DND-41 (cell line): ENCODE results near the gene RAB11FIP5.

Source experiments
- ATAC-seq: fragments of 200-7000 bp; cut with Tn5 transposase; 3 replicates; pipeline ENCODE4 v1.9.1; 2021; ENCODE audit warnings: low read depth; ENCODE audit not compliant: insufficient read depth
- DNase-seq: peaks from one replicate; pipeline ENCODE4 v3.0.0-alpha.2; 2020
- H2AFZ ChIP-seq: 2 replicates; pipeline ENCODE4 v1.6.0; 2012; ENCODE audit warnings: low read depth, low read length
- H3K27ac ChIP-seq: 2 replicates; pipeline ENCODE4 v1.5.1; 2012; ENCODE audit warnings: low read length, inconsistent platforms
- H3K27me3 ChIP-seq: fragments of 200-600 bp; sonication (generic); 2 replicates; pipeline ENCODE4 v1.6.0; 2012; ENCODE audit warnings: low read length, mild to moderate bottlenecking, inconsistent platforms; ENCODE audit not compliant: insufficient read depth, poor library complexity
- H3K36me3 ChIP-seq: 2 replicates; pipeline ENCODE4 v1.5.1; 2012; ENCODE audit warnings: low read length, inconsistent platforms; ENCODE audit not compliant: insufficient read depth
- H3K4me1 ChIP-seq: 2 replicates; pipeline ENCODE4 v1.5.1; 2012; ENCODE audit warnings: mild to moderate bottlenecking, low read length; ENCODE audit not compliant: insufficient read depth
- H3K4me2 ChIP-seq: 2 replicates; pipeline ENCODE4 v1.6.0; 2012; ENCODE audit warnings: mild to moderate bottlenecking, moderate library complexity, low read length, inconsistent platforms; ENCODE audit not compliant: insufficient read depth
- H3K4me3 ChIP-seq, 2 experiments: fragments of 200-600 bp in 1 of 2; shearing (Covaris generic) in 1 of 2; 2 replicates each; pipeline ENCODE4 v1.5.1; 2012 to 2016; ENCODE audit warnings: inconsistent platforms in 2 of 2, low read length in 2 of 2, mild to moderate bottlenecking in 2 of 2, low read depth in 1 of 2, moderate library complexity in 1 of 2
- H3K79me2 ChIP-seq: 2 replicates; pipeline ENCODE4 v1.6.0; 2012; ENCODE audit warnings: low read length, inconsistent platforms; ENCODE audit not compliant: insufficient read depth
- H3K9ac ChIP-seq: 2 replicates; pipeline ENCODE4 v1.6.0; 2012; ENCODE audit warnings: low read depth, mild to moderate bottlenecking, inconsistent platforms, low read length, moderate library complexity
- H3K9me3 ChIP-seq: 2 replicates; pipeline ENCODE4 v1.5.1; 2012; ENCODE audit warnings: low read length, moderate library complexity, mild to moderate bottlenecking, inconsistent platforms; ENCODE audit not compliant: insufficient read depth, severe bottlenecking
- H4K20me1 ChIP-seq: 2 replicates; pipeline ENCODE4 v1.6.0; 2012; ENCODE audit warnings: low read length; ENCODE audit not compliant: insufficient read depth
- EZH2 ChIP-seq: IDR thresholded peaks from 3 replicates; pipeline ENCODE4 v1.6.1; 2012; ENCODE audit warnings: borderline replicate concordance, low read depth, mild to moderate bottlenecking, moderate library complexity, low read length, inconsistent platforms; ENCODE audit not compliant: severe bottlenecking
- TF ChIP-seq, protein P1 (sequence below): IDR thresholded peaks from 2 replicates; pipeline ENCODE4 v1.5.1; 2012; ENCODE audit warnings: borderline replicate concordance, low read length, moderate library complexity, mild to moderate bottlenecking; ENCODE audit not compliant: poor library complexity, severe bottlenecking; ENCODE audit errors: extremely low read depth

RAB11FIP5 gene, protein sequence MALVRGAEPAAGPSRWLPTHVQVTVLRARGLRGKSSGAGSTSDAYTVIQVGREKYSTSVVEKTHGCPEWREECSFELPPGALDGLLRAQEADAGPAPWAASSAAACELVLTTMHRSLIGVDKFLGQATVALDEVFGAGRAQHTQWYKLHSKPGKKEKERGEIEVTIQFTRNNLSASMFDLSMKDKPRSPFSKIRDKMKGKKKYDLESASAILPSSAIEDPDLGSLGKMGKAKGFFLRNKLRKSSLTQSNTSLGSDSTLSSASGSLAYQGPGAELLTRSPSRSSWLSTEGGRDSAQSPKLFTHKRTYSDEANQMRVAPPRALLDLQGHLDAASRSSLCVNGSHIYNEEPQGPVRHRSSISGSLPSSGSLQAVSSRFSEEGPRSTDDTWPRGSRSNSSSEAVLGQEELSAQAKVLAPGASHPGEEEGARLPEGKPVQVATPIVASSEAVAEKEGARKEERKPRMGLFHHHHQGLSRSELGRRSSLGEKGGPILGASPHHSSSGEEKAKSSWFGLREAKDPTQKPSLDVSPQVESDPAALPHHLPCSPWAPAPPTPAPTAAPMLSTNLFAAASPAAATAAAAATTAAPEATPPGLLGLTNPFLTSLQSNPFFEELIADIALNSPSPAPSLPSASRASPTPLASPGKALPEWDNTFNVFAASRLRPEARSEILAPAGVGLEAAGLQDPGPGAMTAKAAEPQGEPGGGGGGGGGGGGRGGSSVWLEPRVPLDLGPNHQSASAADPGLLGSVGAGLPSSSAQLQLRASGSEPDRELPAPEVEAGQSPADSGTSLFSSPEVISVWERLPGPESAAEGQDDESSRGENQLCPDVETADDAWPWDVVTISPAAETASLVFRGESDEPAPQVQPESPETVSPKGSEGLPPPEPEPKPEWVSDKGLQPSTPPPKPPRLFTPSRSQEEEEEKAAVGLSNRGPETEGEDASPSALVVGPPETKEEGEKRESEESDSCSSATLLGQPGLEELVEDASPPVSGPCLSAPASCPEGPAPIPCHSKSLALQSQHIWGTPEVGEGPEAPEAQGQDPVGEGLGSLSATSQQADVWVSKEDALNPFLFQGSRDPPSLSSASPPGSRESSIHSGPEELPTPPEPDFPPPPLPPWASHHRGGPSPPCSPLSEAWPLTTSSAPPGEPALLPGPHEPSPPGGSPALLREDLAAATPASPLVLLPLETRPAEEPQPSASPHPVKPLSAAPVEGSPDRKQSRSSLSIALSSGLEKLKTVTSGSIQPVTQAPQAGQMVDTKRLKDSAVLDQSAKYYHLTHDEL (N-terminal part only)

DNA sequence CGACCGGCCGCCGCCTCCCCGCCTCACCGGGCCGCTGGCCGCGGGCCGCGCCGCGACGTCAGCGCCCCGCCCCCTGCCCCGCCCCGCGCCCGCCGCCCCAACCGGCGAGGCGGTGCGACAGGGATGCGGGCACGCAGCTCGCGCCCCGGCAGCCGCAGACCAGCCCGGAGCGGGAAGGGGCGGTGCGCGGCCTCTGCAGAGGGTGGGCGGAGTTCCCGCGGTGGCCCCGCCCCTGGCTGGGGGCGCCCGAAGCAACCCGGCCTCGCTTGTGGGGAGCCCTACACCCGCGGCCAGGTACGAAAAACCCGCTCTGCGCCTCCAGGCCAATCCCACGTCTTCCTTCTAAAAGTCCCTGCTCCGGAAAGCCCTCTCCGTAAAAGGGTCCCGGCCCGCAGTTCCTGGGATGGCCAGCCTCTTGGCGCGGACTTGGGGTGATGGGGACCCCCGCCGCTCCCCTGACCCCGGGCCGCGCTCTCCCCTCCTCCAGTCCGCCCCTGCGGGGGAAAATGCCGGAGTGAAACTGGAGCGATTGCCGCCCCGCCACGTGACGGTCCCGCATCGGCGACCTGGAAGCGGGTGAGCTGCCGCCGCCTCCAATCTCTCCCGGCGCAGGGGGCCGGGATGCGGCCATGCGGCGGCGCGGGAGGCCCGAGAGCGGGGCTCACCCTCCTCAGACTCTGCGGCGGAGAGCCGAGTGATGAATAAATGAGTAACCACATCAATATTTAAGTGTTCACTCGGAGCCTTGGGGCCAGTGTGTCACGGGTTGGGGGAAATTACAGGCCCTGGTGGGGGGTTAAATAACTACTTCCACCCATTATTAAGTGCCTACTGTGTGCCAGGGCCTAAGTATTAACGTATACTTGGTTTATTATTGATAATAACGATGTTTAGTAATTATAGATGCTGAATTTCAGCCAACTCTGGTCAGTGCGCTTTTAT, at the start of gene RAB11FIP5:
RAB11FIP5 (minus strand) TSS at position 36 of the 942 bp plus-strand sequence. CDS start 171 bp downstream, outside the sequence.
- Histone ChIP-seq H4K20me1 (no peaks in the 10 kb centered on the region), H3K27me3 (peaks cover 9% of the 10 kb centered on the region), H3K9me3 (no peaks in the 10 kb centered on the region), H3K27ac (no peak within 1 kb of the TSS), H3K79me2 (no peaks in the 10 kb centered on the region), H3K4me1 (no peaks in the 10 kb centered on the region), H2AFZ (no peak within 1 kb of the TSS), H3K36me3 (no peaks in the 10 kb centered on the region), H3K4me2 (no peak within 1 kb of the TSS), H3K9ac (no peak within 1 kb of the TSS), H3K4me3 (no peak within 1 kb of the TSS)
- no peak for TF ChIP-seq EZH2
- TF ChIP-seq, protein P1, sequence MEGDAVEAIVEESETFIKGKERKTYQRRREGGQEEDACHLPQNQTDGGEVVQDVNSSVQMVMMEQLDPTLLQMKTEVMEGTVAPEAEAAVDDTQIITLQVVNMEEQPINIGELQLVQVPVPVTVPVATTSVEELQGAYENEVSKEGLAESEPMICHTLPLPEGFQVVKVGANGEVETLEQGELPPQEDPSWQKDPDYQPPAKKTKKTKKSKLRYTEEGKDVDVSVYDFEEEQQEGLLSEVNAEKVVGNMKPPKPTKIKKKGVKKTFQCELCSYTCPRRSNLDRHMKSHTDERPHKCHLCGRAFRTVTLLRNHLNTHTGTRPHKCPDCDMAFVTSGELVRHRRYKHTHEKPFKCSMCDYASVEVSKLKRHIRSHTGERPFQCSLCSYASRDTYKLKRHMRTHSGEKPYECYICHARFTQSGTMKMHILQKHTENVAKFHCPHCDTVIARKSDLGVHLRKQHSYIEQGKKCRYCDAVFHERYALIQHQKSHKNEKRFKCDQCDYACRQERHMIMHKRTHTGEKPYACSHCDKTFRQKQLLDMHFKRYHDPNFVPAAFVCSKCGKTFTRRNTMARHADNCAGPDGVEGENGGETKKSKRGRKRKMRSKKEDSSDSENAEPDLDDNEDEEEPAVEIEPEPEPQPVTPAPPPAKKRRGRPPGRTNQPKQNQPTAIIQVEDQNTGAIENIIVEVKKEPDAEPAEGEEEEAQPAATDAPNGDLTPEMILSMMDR: no peak
- no peak for ATAC-seq
- no peak for DNase-seq

GRCh38 chr2:73156539-73157124, 43.9 kb upstream of the RAB11FIP5 start:
- Histone ChIP-seq H2AFZ (no peak overlapping the region), H3K27me3 (peaks cover 6% of the 10 kb centered on the region), H3K27ac (no peak overlapping the region), H3K4me2 (no peak overlapping the region), H4K20me1 (no peaks in the 10 kb centered on the region), H3K9ac (no peak overlapping the region), H3K4me1 (no peaks in the 10 kb centered on the region), H3K36me3 (no peaks in the 10 kb centered on the region), H3K79me2 (no peaks in the 10 kb centered on the region), H3K4me3 (no peak overlapping the region), H3K9me3 (no peaks in the 10 kb centered on the region)
- no peak for DNase-seq
- ATAC-seq: no peak
- no peak for TF ChIP-seq EZH2
- TF ChIP-seq, protein P1: peak; percentile 45

DNA sequence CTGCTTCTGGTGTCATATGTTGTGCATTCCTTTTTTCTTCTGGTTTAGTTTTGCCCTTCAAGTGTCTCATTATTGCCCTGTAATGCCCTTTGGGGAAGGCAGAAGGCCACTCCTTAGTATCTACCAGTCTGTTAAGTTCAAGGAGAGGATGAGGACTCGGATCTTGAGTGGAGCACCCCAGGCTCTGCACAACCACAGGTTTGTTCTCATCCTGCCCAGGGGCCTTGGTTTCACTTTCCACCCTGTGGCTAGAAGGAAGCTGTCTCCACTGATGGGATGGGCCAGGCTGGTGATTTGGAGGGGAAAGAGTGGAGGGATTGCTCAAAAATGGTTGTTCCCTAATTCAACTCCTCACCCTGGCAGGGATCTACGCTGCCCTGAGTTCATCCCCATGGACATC, 30.2 kb upstream of the RAB11FIP5 start:
- no peak overlapping the region for H3K9ac ChIP-seq
- no peaks in the 10 kb centered on the region for H3K36me3 ChIP-seq
- no peak overlapping the region for H2AFZ ChIP-seq
- H3K79me2 ChIP-seq: no peaks in the 10 kb centered on the region
- TF ChIP-seq, protein P1: no peak
- TF ChIP-seq EZH2: no peak
- no peaks in the 10 kb centered on the region for H3K4me1 ChIP-seq
- H3K4me2 ChIP-seq: no peak overlapping the region
- no peak overlapping the region for H3K4me3 ChIP-seq
- DNase-seq (peak; percentile 20), ATAC-seq (peak; percentile 78)
- no peaks in the 10 kb centered on the region for H4K20me1 ChIP-seq
- H3K27ac ChIP-seq: no peak overlapping the region
- peaks cover 10% of the 10 kb centered on the region for H3K27me3 ChIP-seq
- no peaks in the 10 kb centered on the region for H3K9me3 ChIP-seq
